H1 (cell line): ENCODE data around the gene TMEM272. TPM values are rescaled to one million over a fixed set of nuclear protein-coding genes. Genes with fewer than 3 reads are reported as not detected.

Source experiments
- MAX ChIP-seq: IDR thresholded peaks from 2 replicates; pipeline ENCODE4 v1.6.1; 2012; ENCODE audit warnings: inconsistent platforms
- SIN3A ChIP-seq, 2 experiments: IDR thresholded peaks in 1 of 2; conservative IDR thresholded peaks in 1 of 2; 2 replicates each; pipeline ENCODE4 v1.6.1; 2011 to 2012; ENCODE audit warnings: low read length in 2 of 2, improper control_type of control experiment in 1 of 2, low read depth in 1 of 2, mild to moderate bottlenecking in 1 of 2
- polyA plus RNA-seq, 7 experiments: library from polyadenylated mRNA; depleted of rRNA in 3 of 7; stranded (reverse) in 5 of 7; unstranded in 2 of 7; fragments of >200 nt in 5 of 7; fragments of 200-250 nt in 2 of 7; gene quantifications; 1 replicate in 5 of 7; 2 replicates in 1 of 7; 4 replicates in 1 of 7; pipeline versions ENCODE4 v1.2.1 to v1.2.3, GENCODE V29; 2011 to 2013; ENCODE audit warnings: missing spikeins in 2 of 7, mixed read lengths in 2 of 7
- total RNA-seq: library from RNA; stranded (reverse); fragmentation: NEBNext Ultra II Directional; extraction: Animal tissue kit (Norgen Biotek cat#: 25700); gene quantifications from 2 replicates; pipeline ENCODE4 v1.2.1, GENCODE V29; 2021

The TMEM272 gene
- total and polyA plus RNA-seq, 2 of the 8 experiments (the other 6 are each of a cell fraction or from before 2014, with no cell fraction given): 0.05 TPM; not detected in 1

GRCh38 chr13:51801631-51802099 lies 43.3 kb downstream of the TMEM272 start (continued):
- TF ChIP-seq MAX (no peak), SIN3A (conservative IDR thresholded peaks at IDR 0.05 in 1 of 2, IDR thresholded peaks at IDR 0.05 in 1 of 2; ENCODE audit: low read depth in 1 of 2, low read length in 2 of 2) (no peak)
